Stimulated activated CD8-positive, alpha-beta memory T cell treated with anti-CD3 and anti-CD28 coated beads, Interleukin-4, amount 100 ng/mL, for 24 hours (primary cell): ENCODE data around the gene SLC12A3.
A peak's percentile ranks its signal among the peaks of the same experiment; 100 is the strongest.
"Not testable (repeated sequence)": the region's sequence is repeated elsewhere in the genome, so short reads cannot be mapped to it uniquely, and the experiment has no call there.

Experiments used
- DNase-seq: peaks from one replicate; pipeline ENCODE4 v3.0.0-alpha.2; 2020; ENCODE audit warnings: low read depth

Gene SLC12A3

DNA sequence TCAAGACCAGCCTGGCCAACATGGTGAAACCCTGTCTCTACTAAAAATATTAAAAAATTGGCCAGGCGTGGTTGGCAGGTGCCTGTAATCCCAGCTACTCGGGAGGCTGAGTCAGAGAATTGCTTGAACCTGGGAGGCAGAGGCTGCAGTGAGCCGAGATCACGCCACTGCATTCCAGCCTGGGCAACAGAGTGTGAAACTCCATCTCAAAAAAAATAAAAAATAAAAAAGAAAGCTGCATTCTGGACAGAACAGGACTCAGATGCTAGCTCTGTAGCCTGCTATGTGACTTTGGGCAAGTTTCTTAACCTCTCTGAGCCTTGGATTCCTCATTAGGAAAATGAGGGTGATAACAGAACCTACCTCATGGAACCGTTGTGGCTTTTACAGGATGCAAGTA, 3.8 kb downstream of the SLC12A3 start:
- DNase-seq = not testable (repeated sequence)

DNA sequence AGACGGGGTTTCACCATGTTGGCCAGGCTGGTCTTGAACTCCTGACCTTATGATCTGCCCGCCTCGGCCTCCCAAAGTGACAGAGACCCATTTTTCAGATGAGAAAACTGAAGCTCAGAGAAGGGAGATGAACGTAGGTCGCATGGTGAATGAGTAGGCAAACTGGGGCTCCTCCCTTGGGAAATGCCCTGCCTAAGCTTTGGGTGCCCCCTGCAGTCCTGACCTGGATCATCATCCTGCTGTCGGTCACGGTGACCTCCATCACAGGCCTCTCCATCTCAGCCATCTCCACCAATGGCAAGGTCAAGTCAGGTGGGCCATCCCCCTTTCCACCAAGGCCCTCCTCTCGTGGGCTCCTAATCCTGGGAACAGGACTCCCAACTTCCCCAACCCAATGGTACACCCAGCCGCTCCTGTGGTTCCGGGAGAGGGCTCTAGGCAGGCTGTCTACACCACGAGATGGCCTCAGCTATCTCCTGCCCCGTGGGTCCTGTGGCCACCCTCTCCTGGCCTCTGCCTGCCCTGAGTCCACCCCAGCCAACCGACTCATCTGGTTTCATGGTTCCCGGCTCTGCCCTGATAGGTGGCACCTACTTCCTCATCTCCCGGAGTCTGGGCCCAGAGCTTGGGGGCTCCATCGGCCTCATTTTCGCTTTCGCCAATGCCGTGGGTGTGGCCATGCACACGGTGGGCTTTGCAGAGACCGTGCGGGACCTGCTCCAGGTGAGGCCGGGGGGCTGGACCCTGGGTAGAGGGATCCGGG, 4.7 kb downstream of the SLC12A3 start:
- DNase-seq = peak; percentile 15

DNA sequence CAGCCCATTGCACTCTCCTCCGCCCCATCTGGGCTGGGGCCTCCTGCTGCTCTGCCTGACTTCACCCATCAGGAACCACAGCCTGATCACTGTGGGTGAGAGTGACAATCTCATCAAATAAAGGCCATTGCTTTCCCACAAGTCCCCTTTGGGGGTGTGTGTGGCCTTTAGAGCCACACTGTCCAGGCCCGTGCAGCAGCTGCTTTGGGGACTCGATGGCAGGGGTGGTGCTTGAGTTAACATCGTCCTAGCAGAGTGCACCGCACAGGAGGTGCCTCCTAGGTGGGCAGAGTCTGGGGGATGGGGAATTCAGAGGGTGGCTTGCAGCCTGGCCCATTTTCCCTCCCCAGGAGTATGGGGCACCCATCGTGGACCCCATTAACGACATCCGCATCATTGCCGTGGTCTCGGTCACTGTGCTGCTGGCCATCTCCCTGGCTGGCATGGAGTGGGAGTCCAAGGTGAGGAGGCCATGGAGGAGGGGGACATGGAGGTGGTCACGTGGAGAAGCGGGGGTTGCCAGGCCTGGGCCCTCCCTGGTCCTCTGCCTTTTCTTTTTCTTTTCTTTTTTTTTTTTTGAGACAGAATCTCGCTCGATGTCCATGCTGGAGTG, 5.4 kb downstream of the SLC12A3 start:
- DNase-seq = no peak

DNA sequence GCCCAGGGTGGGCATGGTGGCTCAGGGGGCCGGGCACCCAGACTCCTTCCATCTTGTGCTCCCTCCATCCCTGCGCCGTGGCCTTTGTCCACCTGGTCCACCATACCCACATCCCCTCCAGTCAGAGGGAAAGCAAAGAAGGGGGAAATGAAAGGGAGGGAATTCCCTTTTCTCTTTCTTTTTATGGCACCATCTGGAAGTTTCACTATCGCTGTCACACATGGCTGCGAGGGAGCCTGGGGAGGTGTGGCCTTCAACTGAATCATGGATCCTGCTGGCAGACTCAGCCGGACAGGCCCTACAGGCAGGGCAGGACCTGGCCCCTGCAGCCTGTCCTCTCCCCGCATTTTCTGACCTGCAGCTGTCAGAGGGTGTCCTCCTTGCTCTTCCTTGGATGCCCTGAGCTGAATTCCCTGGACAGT, 6.2 kb downstream of the SLC12A3 start:
- no peak for DNase-seq

DNA sequence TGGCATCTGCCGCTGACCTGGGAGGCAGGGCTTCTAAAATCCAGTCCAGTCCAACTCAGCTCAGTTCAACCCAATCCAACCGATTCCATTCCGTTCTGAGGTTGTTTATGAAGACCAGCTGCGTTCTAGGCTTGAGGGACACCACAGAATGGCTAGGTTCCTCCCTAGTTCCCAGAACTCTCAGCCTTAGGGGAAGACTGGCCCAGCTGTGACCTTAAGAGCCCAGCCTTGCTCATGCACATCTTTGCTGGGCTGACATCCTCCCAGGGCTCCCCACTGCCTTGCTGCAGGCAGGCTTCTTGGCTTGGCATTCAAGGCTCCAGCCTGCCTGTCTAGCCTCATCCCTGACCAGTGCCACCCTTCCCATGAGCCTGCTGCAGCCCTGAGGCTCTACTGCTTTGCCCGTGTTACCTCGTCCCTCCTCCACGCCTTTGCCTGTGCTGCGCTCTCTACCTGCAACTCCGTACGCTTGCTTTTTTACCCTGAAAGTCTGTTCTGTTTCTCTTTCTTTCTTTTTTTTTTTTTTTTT, 7.9 kb downstream of the SLC12A3 start:
- DNase-seq = no peak

DNA sequence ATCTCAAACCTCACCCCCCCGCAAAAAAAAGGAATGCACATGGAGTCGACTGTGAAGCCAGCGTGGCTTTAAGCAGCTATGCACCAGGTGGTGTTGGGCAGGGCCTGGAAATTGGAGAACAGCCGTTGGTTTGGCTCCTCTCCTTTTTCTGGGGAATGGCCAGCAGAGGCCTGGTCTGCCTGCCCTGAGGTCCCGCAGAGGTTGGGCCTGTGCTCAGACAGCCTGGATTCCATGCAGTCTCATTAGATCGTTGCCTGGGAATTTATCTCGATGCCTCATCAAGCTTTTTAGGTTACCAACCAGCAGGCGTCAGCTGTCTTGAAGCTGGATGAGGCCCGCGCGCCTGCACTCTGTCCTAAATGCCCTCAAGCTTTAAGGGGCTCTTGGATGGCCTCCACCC, 9.8 kb downstream of the SLC12A3 start:
- DNase-seq = no peak

DNA sequence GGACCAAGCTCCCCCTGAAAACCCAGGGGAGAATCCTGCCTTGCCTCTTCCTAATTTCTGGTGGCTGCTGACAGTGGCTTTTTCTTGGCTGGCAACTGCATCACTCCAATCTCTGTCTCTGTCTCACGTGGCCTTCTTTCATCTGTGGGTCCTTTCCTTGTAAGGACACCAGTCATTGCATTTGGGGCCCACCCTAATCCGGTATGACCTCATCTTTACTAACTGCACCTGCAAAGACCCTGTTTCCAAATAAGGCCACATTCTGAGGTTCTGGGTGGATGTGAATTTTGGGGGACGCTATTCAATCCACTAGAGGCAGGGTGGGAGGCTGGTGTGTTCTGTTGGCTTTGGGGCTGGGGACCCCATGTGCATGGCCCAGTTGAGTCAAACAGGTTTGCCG, 11.0 kb downstream of the SLC12A3 start:
- DNase-seq = no peak

DNA sequence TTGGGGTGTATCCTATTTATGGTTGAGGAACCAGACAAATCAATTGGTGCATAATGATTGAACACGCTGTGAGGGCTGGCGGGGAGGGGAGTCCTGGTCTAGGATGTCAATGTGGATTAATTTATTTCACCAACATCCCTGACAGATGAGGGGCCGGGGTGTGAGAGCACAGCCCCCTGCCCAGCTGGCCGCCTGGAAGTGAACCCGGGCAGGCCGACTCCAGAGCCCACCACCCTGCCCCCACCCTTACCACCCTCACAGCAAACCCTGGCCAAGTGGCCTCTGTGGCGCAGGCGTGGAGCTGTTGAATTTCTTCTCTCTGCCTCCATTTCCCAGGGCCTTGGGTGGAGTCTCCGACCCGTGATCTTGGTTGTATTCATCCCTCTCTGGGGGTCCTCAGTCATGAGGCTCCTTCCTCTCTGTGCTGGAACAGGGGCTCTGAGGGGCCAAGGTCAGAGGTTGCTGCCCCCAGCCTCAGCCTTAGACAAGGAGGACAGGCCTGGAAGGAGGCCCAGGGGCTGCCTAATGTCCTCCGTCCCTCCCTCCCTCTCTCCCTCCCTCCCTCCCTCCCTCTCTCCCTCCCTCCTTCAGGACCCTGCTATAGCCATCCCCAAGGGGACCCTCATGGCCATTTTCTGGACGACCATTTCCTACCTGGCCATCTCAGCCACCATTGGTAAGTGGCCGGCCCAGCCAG, 12.6 kb downstream of the SLC12A3 start:
- DNase-seq = no peak

DNA sequence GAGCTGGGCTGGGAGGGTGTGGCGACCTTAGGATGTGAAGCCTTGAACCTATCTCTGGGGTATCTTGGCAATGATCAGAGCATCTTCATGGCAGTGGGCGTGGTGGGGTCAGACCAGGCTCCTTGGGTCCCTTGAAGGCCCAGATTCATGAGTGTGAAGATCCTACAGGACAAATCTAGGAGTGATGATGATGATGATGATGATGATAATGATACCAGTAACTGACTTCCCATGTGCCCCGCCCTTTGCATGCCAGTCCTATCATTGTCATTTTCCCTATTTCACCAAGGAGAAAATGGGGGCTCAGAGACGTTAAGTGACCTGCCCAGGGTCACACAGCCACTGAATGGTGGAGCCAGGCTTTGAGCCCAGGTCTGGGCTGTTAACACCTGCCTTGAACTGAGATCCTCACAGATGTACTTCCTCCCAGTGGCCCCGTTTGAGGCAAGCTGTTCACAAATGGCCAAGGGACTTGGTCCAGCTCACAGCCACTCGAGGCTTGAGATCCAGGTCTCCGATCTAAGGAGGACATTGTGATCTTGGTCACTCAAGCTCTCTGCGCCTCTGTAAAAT, 13.4 kb downstream of the SLC12A3 start:
- DNase-seq = no peak

DNA sequence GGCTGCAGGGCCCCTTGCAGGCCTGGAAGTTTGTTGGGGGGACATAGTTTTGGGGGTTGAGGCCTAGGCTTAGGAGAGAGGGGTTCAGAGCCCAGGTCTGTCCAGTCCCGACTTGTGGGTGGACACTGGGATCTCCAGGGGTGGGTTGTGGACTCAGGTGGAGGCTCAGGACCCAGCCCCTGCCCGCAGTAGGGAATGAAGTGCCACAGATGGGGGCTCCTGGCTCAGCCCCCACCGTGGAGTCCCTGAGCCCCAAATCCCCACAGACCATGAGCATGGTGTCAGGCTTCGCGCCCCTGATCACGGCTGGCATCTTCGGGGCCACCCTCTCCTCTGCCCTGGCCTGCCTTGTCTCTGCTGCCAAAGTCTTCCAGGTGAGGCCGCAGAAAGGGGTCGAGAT, 14.3 kb downstream of the SLC12A3 start:
- no peak for DNase-seq

DNA sequence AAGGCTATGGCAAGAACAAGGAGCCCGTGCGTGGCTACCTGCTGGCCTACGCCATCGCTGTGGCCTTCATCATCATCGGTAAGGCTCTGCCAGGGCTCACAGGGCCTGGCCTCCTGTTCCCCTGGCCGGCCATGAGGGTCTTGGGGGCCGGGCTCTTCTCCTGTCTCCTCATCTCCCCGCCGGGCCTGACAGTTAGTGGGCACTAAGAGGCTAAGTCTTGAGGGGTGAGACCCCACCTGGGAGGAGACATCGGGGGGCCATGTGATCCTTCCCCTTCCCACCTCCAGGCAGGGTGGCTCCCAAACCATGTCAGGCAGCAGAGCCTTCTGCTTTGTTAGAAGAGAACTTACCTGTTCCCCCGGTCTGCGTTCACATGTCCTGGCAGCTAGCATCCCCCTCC, 15.2 kb downstream of the SLC12A3 start:
- no peak for DNase-seq

DNA sequence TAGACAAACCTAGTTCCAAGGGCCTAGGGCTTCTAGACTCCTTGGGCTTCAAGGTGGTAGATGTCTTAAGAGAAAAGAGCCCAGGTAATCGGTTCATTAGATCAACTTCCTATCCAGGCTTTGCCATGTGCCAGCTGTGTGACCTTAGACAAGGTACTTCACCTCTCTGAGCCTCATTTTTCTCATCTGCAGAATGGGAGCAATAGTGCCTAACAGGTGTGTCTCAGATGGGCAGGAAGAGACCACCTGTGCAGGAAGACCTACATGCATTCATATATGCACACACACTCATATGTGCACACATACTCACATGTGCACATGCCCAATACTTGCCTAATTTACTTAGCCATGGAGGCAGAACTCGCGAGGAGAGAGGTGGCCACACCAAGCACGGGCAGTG, 15.7 kb downstream of the SLC12A3 start:
- no peak for DNase-seq

DNA sequence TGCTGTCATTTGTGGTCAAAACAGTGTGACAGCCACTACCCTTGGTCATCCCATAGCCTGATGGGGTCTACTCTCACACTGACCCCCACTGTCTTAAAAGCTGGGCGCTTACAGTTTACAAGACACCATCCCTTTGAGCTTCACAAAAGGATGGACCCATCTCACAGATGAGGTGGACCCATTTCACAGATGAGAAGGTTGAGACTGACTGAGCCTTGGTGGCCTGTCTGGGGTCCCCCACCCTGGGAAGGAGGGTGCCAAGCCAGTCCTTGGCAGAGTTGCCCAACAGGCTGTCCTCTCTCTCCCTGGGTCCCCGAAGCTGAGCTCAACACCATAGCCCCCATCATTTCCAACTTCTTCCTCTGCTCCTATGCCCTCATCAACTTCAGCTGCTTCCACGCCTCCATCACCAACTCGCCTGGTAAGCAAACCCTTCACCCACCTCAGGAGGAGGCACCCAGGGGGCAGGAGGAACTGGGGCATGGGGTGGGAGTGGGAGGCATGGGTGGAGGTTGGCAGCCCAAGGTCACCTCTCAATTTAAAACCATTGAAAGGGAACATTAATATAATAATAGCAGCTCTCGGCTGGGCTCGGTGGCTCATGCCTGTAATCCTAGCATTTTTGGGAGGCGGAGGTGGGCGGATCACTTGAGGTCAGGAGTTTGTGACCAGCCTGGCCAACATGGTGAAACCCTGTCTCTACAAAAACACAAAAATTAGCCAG, 17.2 kb downstream of the SLC12A3 start:
- DNase-seq = no peak

DNA sequence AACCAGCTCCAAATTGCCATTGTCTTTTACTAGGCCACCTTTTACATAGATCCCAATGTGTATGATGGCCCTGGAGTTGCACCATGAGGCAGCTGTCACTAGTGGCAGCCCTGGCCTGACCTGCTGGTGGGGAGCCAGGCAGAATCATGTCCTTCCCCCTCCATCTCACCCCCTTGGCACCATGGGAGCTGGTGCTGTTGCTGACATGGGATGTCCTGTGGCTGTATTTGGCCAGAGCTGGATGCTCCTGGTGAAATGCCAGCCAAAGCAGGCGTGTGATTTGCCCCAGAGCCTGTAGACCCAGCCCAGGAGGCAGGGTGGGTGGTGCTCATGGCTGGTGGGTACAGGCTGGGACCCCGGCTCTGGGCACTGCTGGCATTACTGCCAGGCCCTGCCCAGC, 18.6 kb downstream of the SLC12A3 start:
- no peak for DNase-seq

DNA sequence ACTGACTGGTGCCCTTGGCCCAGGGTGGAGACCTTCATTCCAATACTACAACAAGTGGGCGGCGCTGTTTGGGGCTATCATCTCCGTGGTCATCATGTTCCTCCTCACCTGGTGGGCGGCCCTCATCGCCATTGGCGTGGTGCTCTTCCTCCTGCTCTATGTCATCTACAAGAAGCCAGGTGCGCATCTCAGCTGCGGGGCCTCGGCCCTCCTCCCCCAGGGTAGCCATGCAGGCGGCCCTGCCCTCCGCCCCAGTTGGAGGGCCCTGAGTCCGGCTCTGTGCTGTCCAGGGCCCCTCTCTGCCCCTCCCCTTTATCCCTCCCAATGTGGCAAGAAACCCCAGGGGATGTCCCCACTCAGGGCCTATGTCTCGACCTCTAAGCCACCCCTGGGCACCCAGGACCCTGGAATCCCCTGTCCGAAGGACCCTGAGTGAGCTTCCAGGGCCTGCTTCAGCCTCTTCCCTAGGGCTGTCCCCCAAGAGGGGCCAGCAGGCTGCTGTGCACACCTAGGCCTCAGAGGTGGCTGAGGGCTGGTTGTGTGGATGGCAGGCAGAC, 19.1 kb downstream of the SLC12A3 start:
- DNase-seq = no peak

DNA sequence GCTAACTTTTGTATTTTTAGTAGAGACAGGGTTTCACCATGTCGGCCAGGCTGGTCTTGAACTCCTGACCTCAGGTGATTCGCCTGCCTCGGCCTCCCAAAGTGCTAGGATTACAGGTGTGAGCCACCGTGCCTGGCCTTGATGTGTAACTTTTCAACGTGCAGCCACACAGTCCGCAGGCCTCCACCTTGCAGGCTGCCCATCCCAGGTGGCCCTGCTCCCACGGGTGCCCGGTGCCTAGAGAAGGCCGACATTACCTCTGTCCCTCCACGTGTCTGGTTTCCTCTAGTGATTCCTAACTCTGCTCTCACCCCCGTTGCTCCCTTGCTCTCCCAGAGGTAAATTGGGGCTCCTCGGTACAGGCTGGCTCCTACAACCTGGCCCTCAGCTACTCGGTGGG, 19.9 kb downstream of the SLC12A3 start:
- not testable (repeated sequence) for DNase-seq

DNA sequence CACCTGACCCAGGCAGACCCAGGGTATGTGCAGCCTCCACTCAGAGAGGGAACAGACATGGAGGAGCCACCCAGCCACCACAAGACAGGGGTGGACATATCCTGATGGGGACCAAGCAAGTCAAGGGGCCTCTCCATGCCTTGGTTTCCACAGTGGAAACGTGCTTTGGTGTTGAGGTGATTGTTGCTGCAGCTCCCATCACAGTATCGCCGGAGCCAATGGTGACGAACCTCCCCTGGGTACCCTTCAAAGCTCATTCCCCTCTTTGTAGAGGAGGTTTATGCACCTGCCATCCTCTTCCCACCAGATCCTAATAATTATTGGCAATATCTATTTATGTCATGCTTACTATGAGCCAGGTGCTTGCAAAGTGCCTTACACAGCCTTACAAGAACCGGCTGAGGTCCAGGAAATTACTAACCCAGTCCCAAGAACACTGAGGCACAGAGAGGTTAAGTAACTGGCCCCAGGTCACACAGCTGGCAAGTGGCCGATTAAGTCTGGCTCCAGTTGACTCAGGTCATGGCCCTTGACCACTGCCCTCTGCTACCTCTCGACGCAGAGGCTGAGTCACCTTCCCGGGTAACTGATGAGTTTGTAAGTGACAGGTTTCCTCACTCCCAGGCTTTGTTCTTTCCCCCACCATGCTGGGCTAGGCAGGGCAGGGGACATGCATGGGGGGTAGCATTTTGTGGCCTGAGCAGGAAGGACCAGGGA, 20.6 kb downstream of the SLC12A3 start:
- DNase-seq = no peak

DNA sequence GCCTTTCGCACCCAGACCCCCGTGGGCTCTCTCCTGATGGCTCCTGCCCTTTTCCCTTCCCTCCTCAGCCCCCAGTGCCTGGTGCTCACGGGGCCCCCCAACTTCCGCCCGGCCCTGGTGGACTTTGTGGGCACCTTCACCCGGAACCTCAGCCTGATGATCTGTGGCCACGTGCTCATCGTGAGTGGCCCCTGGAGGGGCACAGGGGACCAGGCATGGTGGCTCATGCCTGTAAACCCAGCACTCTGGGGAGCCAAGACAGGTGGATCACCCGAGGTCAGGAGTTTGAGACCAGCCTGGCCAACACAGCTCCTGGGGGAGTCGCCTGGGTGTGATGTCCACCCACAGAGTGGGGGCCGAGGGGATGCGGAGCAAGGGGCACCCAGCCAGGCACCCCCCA, 21.3 kb downstream of the SLC12A3 start:
- DNase-seq = no peak

DNA sequence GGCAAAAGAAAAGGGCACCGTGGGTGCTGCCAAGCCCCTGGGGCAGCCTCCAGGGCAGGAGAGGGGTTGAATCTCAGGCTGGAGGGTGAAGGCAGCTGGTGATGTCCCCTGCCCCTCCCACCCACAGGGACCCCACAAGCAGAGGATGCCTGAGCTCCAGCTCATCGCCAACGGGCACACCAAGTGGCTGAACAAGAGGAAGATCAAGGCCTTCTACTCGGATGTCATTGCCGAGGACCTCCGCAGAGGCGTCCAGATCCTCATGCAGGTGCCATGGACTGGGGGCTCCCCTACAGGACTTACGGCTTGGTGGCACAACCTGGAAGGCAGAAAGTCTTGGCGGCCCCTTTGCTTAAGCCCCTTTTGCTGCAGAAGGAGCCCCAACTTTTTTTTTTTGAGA, 21.8 kb downstream of the SLC12A3 start:
- no peak for DNase-seq

DNA sequence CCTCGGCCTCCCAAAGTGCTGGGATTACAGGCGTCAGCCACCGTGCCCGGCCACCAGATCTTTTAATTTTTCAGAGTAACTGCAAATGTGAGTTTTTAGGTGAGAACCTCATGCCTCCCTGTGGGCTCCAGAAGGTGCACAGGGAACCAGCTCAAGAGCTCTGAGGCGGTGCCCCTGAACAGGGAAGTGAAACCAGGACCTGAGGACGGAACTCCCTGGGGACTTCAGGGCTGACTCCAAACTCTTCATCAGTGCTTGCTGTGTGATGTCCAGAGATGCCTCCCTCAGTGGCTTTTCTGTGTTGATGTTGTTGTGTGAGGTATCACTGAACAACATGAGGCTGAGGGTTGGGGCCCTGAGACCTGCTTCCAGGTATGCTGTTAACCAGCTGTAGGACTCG, 23.8 kb downstream of the SLC12A3 start:
- no peak for DNase-seq

DNA sequence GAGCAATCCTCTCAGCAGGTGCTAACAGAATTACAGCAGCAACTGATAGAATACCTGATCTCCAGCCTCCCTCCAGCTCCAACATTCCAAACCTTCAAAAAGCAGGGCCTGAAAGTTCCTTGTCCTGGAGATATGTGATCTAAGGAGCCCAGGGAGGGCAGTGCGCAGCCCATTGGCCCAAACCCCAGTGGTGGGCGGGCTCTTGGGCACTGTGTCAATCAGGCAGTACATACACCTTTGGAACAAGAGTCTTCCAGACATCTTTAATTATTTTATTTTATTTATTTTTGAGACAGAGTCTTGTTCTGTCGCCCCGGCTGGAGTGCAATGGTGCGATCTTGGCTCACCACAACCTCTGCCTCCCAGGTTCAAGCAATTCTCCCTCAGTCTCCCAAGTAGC, 24.2 kb downstream of the SLC12A3 start:
- no peak for DNase-seq
